PC-3 (cell line): ENCODE data around the gene CDKL5.

Experiments used
- CTCF ChIP-seq: fragments of 300-600 bp; sonication (generic); conservative IDR thresholded peaks from 2 replicates; pipeline ENCODE4 v1.5.1; 2017; ENCODE audit warnings: antibody characterized with exemption, low read depth, mild to moderate bottlenecking, low read length
- EZH2 ChIP-seq: fragments of 300-600 bp; sonication (generic); IDR thresholded peaks from one replicate; pipeline ENCODE4 v1.6.1; 2017; ENCODE audit warnings: antibody characterized with exemption, mild to moderate bottlenecking, low read length; ENCODE audit not compliant: unreplicated experiment

GRCh38 chrX:18425199-18426003, at the start of gene CDKL5:
- TF ChIP-seq CTCF (no peak), EZH2 (no peak)
